ENCODE data around the gene FASN. TPM values are rescaled to one million over a fixed set of nuclear protein-coding genes. Genes with fewer than 3 reads are reported as not detected.

FASN gene
- total and polyA plus RNA-seq, 9 donors: 1.3 to 168 (median 42.7) TPM

DNA sequence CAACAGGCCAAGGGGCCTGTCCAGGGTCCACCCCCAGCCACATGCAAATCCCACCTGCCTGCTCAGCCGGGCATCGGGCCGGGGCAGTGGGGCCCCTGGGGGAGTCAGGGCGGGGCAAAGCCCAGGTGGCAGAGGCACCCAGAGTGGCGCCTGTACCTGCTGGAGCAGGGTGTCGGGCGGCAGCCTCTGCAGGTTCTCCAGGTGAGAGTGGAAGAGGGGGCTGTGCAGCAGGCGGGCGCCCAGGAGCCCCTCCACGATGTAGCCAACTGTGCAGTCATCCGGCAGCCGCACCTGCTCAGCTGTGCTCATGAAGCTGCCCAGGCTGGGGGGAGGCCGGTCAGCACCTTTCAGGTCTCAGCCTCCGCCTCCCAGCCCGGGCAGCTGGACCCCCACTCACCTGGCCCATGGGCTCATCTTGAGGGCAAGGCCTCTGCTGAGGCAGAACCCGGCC, 48.5 kb downstream of the FASN start:
- 80 to 92% (median 92%) methylated on average over 3 to 16 of the region's 16 CpGs for WGBS, 3 donors
- Histone ChIP-seq H3K4me3 (no peak overlapping the region), H3K27me3 (no peaks in the 10 kb centered on the region), H3K9me3 (no peaks in the 10 kb centered on the region), H3K27ac (no peak overlapping the region), H3K4me1 (ENCODE audit: insufficient read depth) (peaks cover 9% of the 10 kb centered on the region), H3K36me3 (no peaks in the 10 kb centered on the region)
- intact Hi-C loops (cut with DNase I): no loop called here
- peak in 2 of 5 donors; percentile 8 to 23 for DNase-seq
- TF ChIP-seq, protein P1, sequence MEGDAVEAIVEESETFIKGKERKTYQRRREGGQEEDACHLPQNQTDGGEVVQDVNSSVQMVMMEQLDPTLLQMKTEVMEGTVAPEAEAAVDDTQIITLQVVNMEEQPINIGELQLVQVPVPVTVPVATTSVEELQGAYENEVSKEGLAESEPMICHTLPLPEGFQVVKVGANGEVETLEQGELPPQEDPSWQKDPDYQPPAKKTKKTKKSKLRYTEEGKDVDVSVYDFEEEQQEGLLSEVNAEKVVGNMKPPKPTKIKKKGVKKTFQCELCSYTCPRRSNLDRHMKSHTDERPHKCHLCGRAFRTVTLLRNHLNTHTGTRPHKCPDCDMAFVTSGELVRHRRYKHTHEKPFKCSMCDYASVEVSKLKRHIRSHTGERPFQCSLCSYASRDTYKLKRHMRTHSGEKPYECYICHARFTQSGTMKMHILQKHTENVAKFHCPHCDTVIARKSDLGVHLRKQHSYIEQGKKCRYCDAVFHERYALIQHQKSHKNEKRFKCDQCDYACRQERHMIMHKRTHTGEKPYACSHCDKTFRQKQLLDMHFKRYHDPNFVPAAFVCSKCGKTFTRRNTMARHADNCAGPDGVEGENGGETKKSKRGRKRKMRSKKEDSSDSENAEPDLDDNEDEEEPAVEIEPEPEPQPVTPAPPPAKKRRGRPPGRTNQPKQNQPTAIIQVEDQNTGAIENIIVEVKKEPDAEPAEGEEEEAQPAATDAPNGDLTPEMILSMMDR (IDR thresholded peaks at IDR 0.05): no peak
- TF ChIP-seq EP300 (IDR thresholded peaks at IDR 0.05) (no peak), POLR2A (IDR thresholded peaks at IDR 0.05) (no peak)

DNA sequence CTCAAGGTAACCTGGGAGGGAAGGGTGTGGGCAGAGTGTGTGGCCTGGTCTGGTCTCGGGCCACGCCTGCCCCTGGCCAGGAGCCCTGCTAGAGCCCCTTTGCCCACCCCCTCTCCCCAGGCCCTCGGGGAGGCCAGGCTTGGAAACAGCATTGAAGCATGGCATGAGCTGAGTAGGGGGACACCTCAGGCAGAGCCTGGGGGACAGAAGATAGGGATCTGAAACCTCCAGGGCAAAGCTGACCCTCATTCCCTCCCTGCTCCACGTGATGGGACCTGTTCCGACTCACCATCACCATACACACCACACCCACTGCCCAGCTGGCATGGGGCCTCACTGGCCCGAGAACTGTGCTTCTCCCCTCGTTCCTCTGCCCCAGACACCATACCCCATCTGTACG, 48.9 kb downstream of the FASN start:
- TF ChIP-seq EP300 (IDR thresholded peaks at IDR 0.05): no peak
- no peak for TF ChIP-seq POLR2A (IDR thresholded peaks at IDR 0.05)
- TF ChIP-seq, protein P1 (IDR thresholded peaks at IDR 0.05): no peak
- Histone ChIP-seq H3K4me1 (ENCODE audit: insufficient read depth) (peaks cover 9% of the 10 kb centered on the region), H3K27me3 (no peaks in the 10 kb centered on the region), H3K4me3 (no peak overlapping the region), H3K9me3 (no peaks in the 10 kb centered on the region), H3K27ac (no peak overlapping the region), H3K36me3 (no peaks in the 10 kb centered on the region)
- WGBS, 3 donors: 80 to 89% (median 87%) methylated on average over 6 to 8 of the region's 8 CpGs
- no peak for DNase-seq
- intact Hi-C loops (cut with DNase I): no loop called here

DNA sequence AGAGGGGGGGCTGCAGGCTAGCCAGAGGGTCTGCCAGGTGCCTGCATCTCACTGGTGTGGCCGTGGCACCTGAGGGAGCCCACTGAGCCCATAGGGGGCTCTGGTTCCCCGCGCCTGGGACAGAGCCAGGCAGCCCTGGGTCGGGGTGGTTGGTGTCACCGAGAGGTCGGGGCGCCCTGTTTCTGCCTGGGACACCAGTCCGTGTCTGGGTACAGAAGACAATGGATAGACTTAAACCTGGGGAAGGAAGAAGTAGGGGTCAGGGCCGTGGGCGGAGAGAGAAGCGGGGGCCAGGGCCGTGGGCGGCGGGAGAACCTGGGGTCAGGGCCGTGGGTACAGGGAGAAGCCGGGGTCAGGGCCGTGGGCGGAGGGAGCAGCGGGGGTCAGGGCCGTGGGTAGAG, 49.5 kb downstream of the FASN start:
- Histone ChIP-seq H3K9me3 (no peaks in the 10 kb centered on the region), H3K27ac (no peak overlapping the region), H3K27me3 (no peaks in the 10 kb centered on the region), H3K4me3 (no peak overlapping the region), H3K4me1 (ENCODE audit: insufficient read depth) (peaks cover 9% of the 10 kb centered on the region), H3K36me3 (no peaks in the 10 kb centered on the region)
- WGBS, 3 donors: 78 to 82% (median 79%) methylated on average over 20 of the region's 20 CpGs
- TF ChIP-seq EP300 (IDR thresholded peaks at IDR 0.05): no peak
- TF ChIP-seq, protein P1 (IDR thresholded peaks at IDR 0.05): no peak
- TF ChIP-seq POLR2A (IDR thresholded peaks at IDR 0.05): no peak
- intact Hi-C loops (cut with DNase I): no loop called here
- DNase-seq: no peak

DNA sequence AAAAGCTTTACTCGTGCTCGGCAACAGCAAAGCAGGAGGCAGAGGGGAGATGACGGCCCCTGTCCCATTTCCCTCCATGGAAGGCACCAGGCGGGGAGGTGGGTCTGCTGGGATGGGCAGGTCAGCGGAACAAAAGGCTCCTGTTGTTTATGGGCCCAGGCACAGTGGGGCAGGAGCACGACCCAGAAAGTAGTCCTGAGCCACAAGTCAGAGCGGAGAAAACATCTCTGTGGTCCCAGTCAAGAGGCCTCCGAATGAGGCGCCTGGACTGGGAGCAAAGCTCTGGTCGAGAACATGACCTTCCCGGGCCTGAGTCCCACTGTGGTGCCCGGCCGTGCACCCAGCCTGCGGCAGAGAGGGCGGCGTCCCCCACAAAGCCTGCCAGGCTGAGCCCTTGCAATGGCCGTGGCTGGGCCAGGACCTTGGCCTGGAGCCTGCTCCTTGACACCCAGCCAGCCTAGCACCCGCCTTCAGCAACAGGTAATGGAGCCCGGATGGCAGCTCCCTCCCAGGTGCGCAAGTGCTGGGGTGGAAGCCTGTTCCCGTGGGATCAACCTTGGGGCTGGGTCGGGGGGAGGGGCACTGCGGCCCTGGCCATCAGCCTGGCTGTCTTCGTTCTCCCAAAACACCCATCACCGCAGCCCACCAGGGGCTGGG, 50.0 kb downstream of the FASN start:
- DNase-seq: no peak
- no peak overlapping the region for H3K27ac ChIP-seq
- TF ChIP-seq POLR2A (IDR thresholded peaks at IDR 0.05): no peak
- 85 to 88% (median 86%) methylated on average over 21 to 25 of the region's 25 CpGs for WGBS, 3 donors
- H3K4me3 ChIP-seq: no peak overlapping the region
- no peaks in the 10 kb centered on the region for H3K36me3 ChIP-seq
- H3K27me3 ChIP-seq: no peaks in the 10 kb centered on the region
- H3K4me1 ChIP-seq (ENCODE audit: insufficient read depth): peaks cover 9% of the 10 kb centered on the region
- no peaks in the 10 kb centered on the region for H3K9me3 ChIP-seq
- intact Hi-C loops (cut with DNase I): no loop called here

DNA sequence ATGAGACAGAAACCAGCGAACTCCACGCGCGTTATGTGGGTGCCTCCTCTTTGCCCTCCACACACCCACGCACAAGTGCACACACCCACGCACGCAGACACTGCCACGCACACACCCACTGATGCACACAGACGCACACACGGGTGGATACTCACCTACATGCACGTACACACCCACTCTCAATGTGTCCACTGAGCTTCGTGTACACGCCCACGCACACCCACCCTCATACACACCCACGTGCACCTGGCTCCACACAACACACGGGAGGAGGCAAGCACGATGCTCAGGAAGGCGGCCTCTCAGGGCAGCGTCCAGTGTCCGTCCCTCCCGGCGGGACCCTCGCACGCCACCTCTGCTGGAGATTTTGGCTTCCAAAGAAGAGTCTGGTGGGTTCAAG, 50.7 kb downstream of the FASN start:
- no peak for TF ChIP-seq EP300 (IDR thresholded peaks at IDR 0.05)
- TF ChIP-seq, protein P1 (IDR thresholded peaks at IDR 0.05): no peak
- TF ChIP-seq POLR2A (IDR thresholded peaks at IDR 0.05): no peak
- intact Hi-C loops (cut with DNase I): no loop called here
- no peak for DNase-seq
- WGBS, 3 donors: 79 to 83% (median 80%) methylated on average over 24 of the region's 24 CpGs
- peaks cover 9% of the 10 kb centered on the region for H3K4me1 ChIP-seq (ENCODE audit: insufficient read depth)
- no peaks in the 10 kb centered on the region for H3K27me3 ChIP-seq
- no peaks in the 10 kb centered on the region for H3K36me3 ChIP-seq
- H3K9me3 ChIP-seq: no peaks in the 10 kb centered on the region
- no peak overlapping the region for H3K4me3 ChIP-seq
- H3K27ac ChIP-seq: no peak overlapping the region

All from ovary (tissue), 9 donors.